Thyroid gland (tissue), 4 donors: ENCODE measurements around the gene LDLRAD4.

ENCODE experiments used
- POLR2A ChIP-seq, 2 donors: fragments of 450-650 bp; IDR thresholded peaks; one replicate each; pipeline ENCODE4 v1.6.1; 2017; ENCODE audit warnings: antibody characterized with exemption in 2 of 2, mild to moderate bottlenecking in 2 of 2, moderate library complexity in 1 of 2
- TF ChIP-seq, protein P1 (sequence below), 6 experiments: fragments of 200-600 bp in 3 of 6; fragments of 450-650 bp in 3 of 6; sonication (generic) in 3 of 6; IDR thresholded peaks; one replicate each; pipeline ENCODE4 v1.5.1; 2016 to 2019; ENCODE audit warnings: antibody characterized with exemption in 6 of 6, mild to moderate bottlenecking in 2 of 6, inconsistent platforms in 1 of 6, moderate library complexity in 1 of 6

DNA sequence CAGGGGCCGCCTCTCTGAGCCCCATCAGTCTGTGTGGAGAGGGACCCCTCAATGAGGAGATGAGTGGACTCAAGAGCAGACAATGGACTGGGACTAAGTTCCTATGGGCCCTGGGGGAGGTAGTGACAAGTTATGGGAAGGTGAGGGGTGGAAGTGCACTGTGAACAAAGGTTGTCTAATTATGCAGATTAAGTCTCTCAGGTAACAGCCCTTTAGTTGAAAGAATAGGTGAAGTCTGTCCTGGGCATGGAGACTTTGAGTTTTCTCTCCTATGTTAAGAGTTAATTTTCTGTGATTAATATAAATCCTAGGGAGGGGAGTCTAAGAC lies 264.0 kb downstream of the LDLRAD4 start:
- TF ChIP-seq, protein P1, sequence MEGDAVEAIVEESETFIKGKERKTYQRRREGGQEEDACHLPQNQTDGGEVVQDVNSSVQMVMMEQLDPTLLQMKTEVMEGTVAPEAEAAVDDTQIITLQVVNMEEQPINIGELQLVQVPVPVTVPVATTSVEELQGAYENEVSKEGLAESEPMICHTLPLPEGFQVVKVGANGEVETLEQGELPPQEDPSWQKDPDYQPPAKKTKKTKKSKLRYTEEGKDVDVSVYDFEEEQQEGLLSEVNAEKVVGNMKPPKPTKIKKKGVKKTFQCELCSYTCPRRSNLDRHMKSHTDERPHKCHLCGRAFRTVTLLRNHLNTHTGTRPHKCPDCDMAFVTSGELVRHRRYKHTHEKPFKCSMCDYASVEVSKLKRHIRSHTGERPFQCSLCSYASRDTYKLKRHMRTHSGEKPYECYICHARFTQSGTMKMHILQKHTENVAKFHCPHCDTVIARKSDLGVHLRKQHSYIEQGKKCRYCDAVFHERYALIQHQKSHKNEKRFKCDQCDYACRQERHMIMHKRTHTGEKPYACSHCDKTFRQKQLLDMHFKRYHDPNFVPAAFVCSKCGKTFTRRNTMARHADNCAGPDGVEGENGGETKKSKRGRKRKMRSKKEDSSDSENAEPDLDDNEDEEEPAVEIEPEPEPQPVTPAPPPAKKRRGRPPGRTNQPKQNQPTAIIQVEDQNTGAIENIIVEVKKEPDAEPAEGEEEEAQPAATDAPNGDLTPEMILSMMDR (IDR thresholded peaks at IDR 0.05) = no peak
- no peak for TF ChIP-seq POLR2A (IDR thresholded peaks at IDR 0.05)
